Suppressor macrophage treated with lipopolysaccharide for 1 hour (primary cell): ENCODE results near the gene LOXL3.

Experiments used
- DNase-seq, 3 donors: peaks; one replicate each; pipeline ENCODE4 v3.0.0-alpha.2; 2020 to 2022

LOXL3 gene

DNA sequence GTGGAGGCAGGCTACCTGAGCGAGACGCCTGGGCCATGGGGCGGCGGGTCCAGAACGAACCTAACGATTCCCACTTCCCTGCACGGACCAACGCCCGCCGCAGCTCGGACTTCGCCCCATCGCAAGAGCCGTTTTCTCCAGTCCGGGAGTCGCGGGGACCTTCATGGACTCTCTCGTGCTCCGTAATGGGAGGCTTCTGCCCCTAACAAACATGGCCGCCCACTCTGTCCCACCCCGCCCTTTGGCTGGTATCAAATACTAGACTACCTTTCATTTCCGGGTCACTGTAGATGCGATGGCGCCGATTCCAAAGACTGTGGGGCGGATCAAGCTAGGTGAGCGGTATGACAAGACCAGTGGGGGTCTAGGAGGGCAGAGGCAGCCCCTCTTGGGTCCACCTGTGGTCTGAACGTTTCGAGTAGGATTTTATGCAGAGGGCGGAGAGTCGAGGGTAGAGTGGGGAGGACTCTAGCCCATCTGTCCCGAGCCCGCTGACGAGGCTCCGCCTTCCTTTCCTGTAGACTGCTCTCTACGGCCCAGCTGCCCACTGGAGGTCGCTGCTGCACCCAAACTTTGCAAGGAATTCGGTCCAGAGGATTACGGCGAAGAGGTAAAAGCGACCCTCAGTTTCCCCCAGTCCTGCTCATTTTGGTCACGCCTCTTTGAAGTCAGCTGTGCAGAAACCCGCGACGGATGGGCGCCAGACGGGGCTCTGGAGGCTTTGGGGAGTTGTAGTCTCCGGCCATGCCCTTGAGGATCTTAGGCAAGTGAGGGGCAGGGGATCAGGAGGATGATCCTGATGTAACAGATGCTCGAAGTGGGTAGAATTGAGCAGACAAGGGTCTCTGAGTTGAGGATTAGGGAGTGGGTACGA is 70.7 kb downstream of the LOXL3 start, which contains the start of the genes CCDC142 and TTC31:
CCDC142 (minus strand) TSS at position 198 of the 874 bp plus-strand sequence; CDS start at position 37, 161 bp downstream.
TTC31 (plus strand) TSS at position 281 of the 874 bp plus-strand sequence; CDS start at position 296, 15 bp downstream.
- peak; percentile 96 to 97 (median 97) for DNase-seq
